HuH-7 (cell line): ENCODE measurements around the gene MRTO4.
"Not testable (repeated sequence)": the region's sequence is repeated elsewhere in the genome, so short reads cannot be mapped to it uniquely, and the experiment has no call there.

ENCODE experiments used
- DNase-seq: peaks from one replicate; pipeline ENCODE4 v3.0.0; 2011; ENCODE audit warnings: low spot score

MRTO4 gene

GRCh38 chr1:19270343-19270730 is 18.7 kb downstream of the MRTO4 start:
- not testable (repeated sequence) for DNase-seq

GRCh38 chr1:19272064-19272463 is 20.5 kb downstream of the MRTO4 start:
- no peak for DNase-seq

- DNase-seq: no peak
Observed at GRCh38 chr1:19273106-19273843, 21.7 kb downstream of the MRTO4 start.

GRCh38 chr1:19273844-19274531 is 22.4 kb downstream of the MRTO4 start:
- DNase-seq: not testable (repeated sequence)

- DNase-seq: no peak
Observed at GRCh38 chr1:19274636-19275035, 23.0 kb downstream of the MRTO4 start.

- no peak for DNase-seq
Observed at GRCh38 chr1:19283891-19284290, 32.3 kb downstream of the MRTO4 start.

- DNase-seq: no peak
Observed at GRCh38 chr1:19284881-19285280, 33.3 kb downstream of the MRTO4 start.

GRCh38 chr1:19285366-19285765 is 33.8 kb downstream of the MRTO4 start:
- not testable (repeated sequence) for DNase-seq

- not testable (repeated sequence) for DNase-seq
Observed at GRCh38 chr1:19285807-19286206, 34.2 kb downstream of the MRTO4 start.

- DNase-seq: no peak
Observed at GRCh38 chr1:19287436-19288185, 36.0 kb downstream of the MRTO4 start.

- DNase-seq: not testable (repeated sequence)
Observed at GRCh38 chr1:19288324-19289241, 37.0 kb downstream of the MRTO4 start, which contains the start of gene AKR7A3. AKR7A3 (minus strand) TSS chr1:19288770; CDS start chr1:19288709, 61 bp downstream.

- DNase-seq: no peak
Observed at GRCh38 chr1:19289244-19289643, 37.6 kb downstream of the MRTO4 start.

- DNase-seq: no peak
Observed at GRCh38 chr1:19294638-19295037, 43.0 kb downstream of the MRTO4 start.

GRCh38 chr1:19300211-19300610 is 48.6 kb downstream of the MRTO4 start:
- DNase-seq: no peak

- not testable (repeated sequence) for DNase-seq
Observed at GRCh38 chr1:19304081-19304480, 52.5 kb downstream of the MRTO4 start.

- DNase-seq: no peak
Observed at GRCh38 chr1:19305880-19306279, 54.3 kb downstream of the MRTO4 start.

GRCh38 chr1:19306941-19307340 is 55.3 kb downstream of the MRTO4 start:
- DNase-seq: no peak

- DNase-seq: no peak
Observed at GRCh38 chr1:19307794-19308508, 56.3 kb downstream of the MRTO4 start.

- DNase-seq: no peak
Observed at GRCh38 chr1:19308509-19308907, 56.9 kb downstream of the MRTO4 start.

- no peak for DNase-seq
Observed at GRCh38 chr1:19309123-19309813, 57.7 kb downstream of the MRTO4 start.
